ENCODE results near the gene DIDO1.

Gene DIDO1

GRCh38 chr20:62949153-62949821, 23.0 kb upstream of the DIDO1 start:
- Histone ChIP-seq H3K36me3 (replicated peaks; ENCODE audit: insufficient read depth, low read length) (no peaks in the 10 kb centered on the region), H4K20me1 (ENCODE audit: insufficient read depth, low read length) (no peaks in the 10 kb centered on the region), H3K9me3 (replicated peaks; ENCODE audit: insufficient read depth, low read length) (no peaks in the 10 kb centered on the region), H3K27me3 (replicated peaks; ENCODE audit: insufficient read depth, low read length) (no peaks in the 10 kb centered on the region; the same call in 1 of the 2 replicates), H3K9me2 (replicated peaks; ENCODE audit: insufficient read depth, low read length) (no peaks in the 10 kb centered on the region), H2AFZ (ENCODE audit: low read length) (no peak overlapping the region), H3K4me2 (ENCODE audit: low read depth, low read length) (no peak overlapping the region), H3K27ac (ENCODE audit: low read length) (no peak overlapping the region), H3K9ac (ENCODE audit: low read length) (no peak overlapping the region), H3K79me2 (ENCODE audit: low read length) (peaks cover 6% of the 10 kb centered on the region; the same call in 1 of the 2 replicates), H3F3A (ENCODE audit: insufficient read depth, low read length) (no peaks in the 10 kb centered on the region), H3K4me1 (ENCODE audit: low read length) (0 out of 2 replicates have a peak, but pooled peaks cover 6% of the 10 kb centered on the region), H3K4me3 (ENCODE audit: low read length) (no peak overlapping the region)
- no peak for TF ChIP-seq EZH2phosphoT487 (IDR thresholded peaks at IDR 0.05; ENCODE audit: low read length)
- no peak for TF ChIP-seq CTCF (IDR thresholded peaks at IDR 0.05; ENCODE audit: low read length)
- TF ChIP-seq EZH2 (optimal IDR thresholded peaks at IDR 0.05; ENCODE audit: low read depth, low read length), result no peak
- no peak for DNase-seq

- H4K20me1 ChIP-seq (ENCODE audit: insufficient read depth, low read length), result no peaks in the 10 kb centered on the region
- H3K9ac ChIP-seq (ENCODE audit: low read length), result no peak overlapping the region
- H3K27ac ChIP-seq (ENCODE audit: low read length), result no peak overlapping the region
- H3K9me2 ChIP-seq (replicated peaks; ENCODE audit: insufficient read depth, low read length), result no peaks in the 10 kb centered on the region
- no peak overlapping the region for H2AFZ ChIP-seq (ENCODE audit: low read length)
- no peak for DNase-seq
- H3K79me2 ChIP-seq (ENCODE audit: low read length), result peaks cover 14% of the 10 kb centered on the region; the same call in 1 of the 2 replicates
- H3K4me3 ChIP-seq (ENCODE audit: low read length), result no peak overlapping the region
- H3F3A ChIP-seq (ENCODE audit: insufficient read depth, low read length), result no peaks in the 10 kb centered on the region
- H3K27me3 ChIP-seq (replicated peaks; ENCODE audit: insufficient read depth, low read length), result no peaks in the 10 kb centered on the region
- H3K9me3 ChIP-seq (replicated peaks; ENCODE audit: insufficient read depth, low read length), result no peaks in the 10 kb centered on the region
- H3K4me1 ChIP-seq (ENCODE audit: low read length), result no peaks in the 10 kb centered on the region
- no peaks in the 10 kb centered on the region; the same call in 1 of the 2 replicates for H3K36me3 ChIP-seq (replicated peaks; ENCODE audit: insufficient read depth, low read length)
- TF ChIP-seq EZH2phosphoT487 (IDR thresholded peaks at IDR 0.05; ENCODE audit: low read length) (no peak), CTCF (IDR thresholded peaks at IDR 0.05; ENCODE audit: low read length) (no peak), EZH2 (optimal IDR thresholded peaks at IDR 0.05; ENCODE audit: low read depth, low read length) (no peak)
- no peak overlapping the region for H3K4me2 ChIP-seq (ENCODE audit: low read depth, low read length)
These were observed 21.4 kb upstream of the DIDO1 start for GRCh38 chr20:62947532-62948300.

GRCh38 chr20:62946918-62947317, 20.6 kb upstream of the DIDO1 start:
- TF ChIP-seq EZH2phosphoT487 (IDR thresholded peaks at IDR 0.05; ENCODE audit: low read length), result no peak
- TF ChIP-seq EZH2 (optimal IDR thresholded peaks at IDR 0.05; ENCODE audit: low read depth, low read length), result no peak
- TF ChIP-seq CTCF (IDR thresholded peaks at IDR 0.05; ENCODE audit: low read length), result no peak
- Histone ChIP-seq H3K9me3 (replicated peaks; ENCODE audit: insufficient read depth, low read length) (no peaks in the 10 kb centered on the region), H3K79me2 (ENCODE audit: low read length) (peaks cover 21% of the 10 kb centered on the region; the same call in 1 of the 2 replicates), H3K4me1 (ENCODE audit: low read length) (no peaks in the 10 kb centered on the region), H3K27ac (ENCODE audit: low read length) (no peak overlapping the region), H3K9me2 (replicated peaks; ENCODE audit: insufficient read depth, low read length) (no peaks in the 10 kb centered on the region), H3K4me3 (ENCODE audit: low read length) (no peak overlapping the region), H3K27me3 (replicated peaks; ENCODE audit: insufficient read depth, low read length) (no peaks in the 10 kb centered on the region), H4K20me1 (ENCODE audit: insufficient read depth, low read length) (no peaks in the 10 kb centered on the region), H3K4me2 (ENCODE audit: low read depth, low read length) (no peak overlapping the region), H3F3A (ENCODE audit: insufficient read depth, low read length) (no peaks in the 10 kb centered on the region), H3K9ac (ENCODE audit: low read length) (no peak overlapping the region), H3K36me3 (replicated peaks; ENCODE audit: insufficient read depth, low read length) (no peaks in the 10 kb centered on the region; the same call in 1 of the 2 replicates), H2AFZ (ENCODE audit: low read length) (no peak overlapping the region)
- DNase-seq, result no peak
